Stimulated activated CD4-positive, alpha-beta T cell treated with anti-CD3 and anti-CD28 coated beads, Interleukin-1b, Interleukin-23, amount 100 ng/mL, for 4 hours (primary cell): ENCODE measurements around the gene GATB.

ENCODE experiments used
- DNase-seq, 2 donors: peaks; one replicate each; pipeline ENCODE4 v3.0.0-alpha.2; 2020; ENCODE audit warnings: low read depth in 2 of 2

Gene GATB

GRCh38 chr4:151675411-151675971, 85.3 kb downstream of the GATB start:
- DNase-seq = no peak

GRCh38 chr4:151674804-151675391, 85.9 kb downstream of the GATB start:
- no peak for DNase-seq

- no peak for DNase-seq
Measured at GRCh38 chr4:151673908-151674520, 86.8 kb downstream of the GATB start.

- no peak for DNase-seq
Measured at GRCh38 chr4:151672996-151673395, 87.8 kb downstream of the GATB start.

GRCh38 chr4:151671541-151672059, 89.2 kb downstream of the GATB start:
- no peak for DNase-seq

GRCh38 chr4:151670843-151671242, 90.0 kb downstream of the GATB start:
- DNase-seq = no peak

- no peak for DNase-seq
Measured at GRCh38 chr4:151669990-151670389, 90.8 kb downstream of the GATB start.

GRCh38 chr4:151668689-151669402, 92.0 kb downstream of the GATB start:
- no peak for DNase-seq

GRCh38 chr4:151667666-151668065, 93.1 kb downstream of the GATB start:
- no peak for DNase-seq

- no peak for DNase-seq
Measured at GRCh38 chr4:151667048-151667447, 93.8 kb downstream of the GATB start.

GRCh38 chr4:151666501-151666900, 94.3 kb downstream of the GATB start:
- DNase-seq = no peak

- DNase-seq = no peak
Measured at GRCh38 chr4:151665785-151666127, 95.1 kb downstream of the GATB start.

GRCh38 chr4:151665022-151665784, 95.6 kb downstream of the GATB start:
- no peak for DNase-seq

GRCh38 chr4:151664289-151664688, 96.5 kb downstream of the GATB start:
- no peak for DNase-seq

GRCh38 chr4:151663109-151663508, 97.7 kb downstream of the GATB start:
- DNase-seq = no peak

GRCh38 chr4:151661873-151662272, 98.9 kb downstream of the GATB start:
- DNase-seq = no peak

- no peak for DNase-seq
Measured at GRCh38 chr4:151660676-151661075, 100.1 kb downstream of the GATB start.

GRCh38 chr4:151659601-151660364, 101.0 kb downstream of the GATB start:
- no peak for DNase-seq

GRCh38 chr4:151658959-151659600, 101.7 kb downstream of the GATB start:
- no peak for DNase-seq

GRCh38 chr4:151657896-151658295, 102.9 kb downstream of the GATB start:
- no peak for DNase-seq

- DNase-seq = no peak
Measured at GRCh38 chr4:151656058-151656457, 104.7 kb downstream of the GATB start.
